Parathyroid adenoma (tissue), 2 donors: Measurements from ENCODE around the gene SLC16A11.

ENCODE experiments used
- H2AFZ ChIP-seq: fragments of 300-600 bp; sonication (generic); one replicate; pipeline ENCODE4 v1.7.0; 2017; ENCODE audit warnings: antibody characterized with exemption, mild to moderate bottlenecking
- H3K27ac ChIP-seq: fragments of 300-600 bp; sonication (generic); one replicate; pipeline ENCODE4 v1.7.0; 2017
- H3K27me3 ChIP-seq: fragments of 300-600 bp; sonication (generic); one replicate; pipeline ENCODE4 v1.7.0; 2017; ENCODE audit warnings: low read length; ENCODE audit not compliant: control insufficient read depth, insufficient read depth
- H3K36me3 ChIP-seq: fragments of 300-600 bp; sonication (generic); one replicate; pipeline ENCODE4 v1.7.0; 2017; ENCODE audit warnings: low read length; ENCODE audit not compliant: control insufficient read depth, insufficient read depth
- H3K4me1 ChIP-seq: fragments of 300-600 bp; sonication (generic); one replicate; pipeline ENCODE4 v1.7.0; 2017; ENCODE audit warnings: control low read depth
- H3K4me2 ChIP-seq: fragments of 300-600 bp; sonication (generic); one replicate; pipeline ENCODE4 v1.7.0; 2017; ENCODE audit warnings: low read length
- H3K4me3 ChIP-seq: fragments of 300-600 bp; sonication (generic); one replicate; pipeline ENCODE4 v1.7.0; 2017; ENCODE audit warnings: low read depth, low read length
- H3K79me2 ChIP-seq: fragments of 300-600 bp; sonication (generic); one replicate; pipeline ENCODE4 v1.7.0; 2017; ENCODE audit warnings: control low read depth
- H3K9ac ChIP-seq: fragments of 300-600 bp; sonication (generic); one replicate; pipeline ENCODE4 v1.7.0; 2017; ENCODE audit warnings: mild to moderate bottlenecking
- H3K9me3 ChIP-seq: fragments of 300-600 bp; sonication (generic); one replicate; pipeline ENCODE4 v1.7.0; 2017; ENCODE audit warnings: low read length; ENCODE audit not compliant: control insufficient read depth
- CTCF ChIP-seq: fragments of 300-600 bp; sonication (generic); IDR thresholded peaks from one replicate; pipeline ENCODE4 v1.7.0; 2017; ENCODE audit warnings: antibody characterized with exemption, mild to moderate bottlenecking
- donor health status: primary hyperparathyroidism.

SLC16A11 gene

GRCh38 chr17:7003745-7004144 lies 40.1 kb downstream of the SLC16A11 start:
- Histone ChIP-seq H3K4me2 (no peak overlapping the region), H3K79me2 (no peaks in the 10 kb centered on the region), H3K36me3 (no peaks in the 10 kb centered on the region), H3K4me3 (no peak overlapping the region), H3K4me1 (no peaks in the 10 kb centered on the region), H3K9ac (no peak overlapping the region), H3K27ac (no peak overlapping the region), H3K27me3 (no peaks in the 10 kb centered on the region), H2AFZ (no peak overlapping the region), H3K9me3 (no peaks in the 10 kb centered on the region)
- no peak for TF ChIP-seq CTCF

GRCh38 chr17:7002288-7003047 lies 41.4 kb downstream of the SLC16A11 start:
- Histone ChIP-seq H3K4me1 (no peaks in the 10 kb centered on the region), H3K4me3 (no peak overlapping the region), H3K4me2 (no peak overlapping the region), H3K27ac (no peak overlapping the region), H3K27me3 (no peaks in the 10 kb centered on the region), H3K9me3 (no peaks in the 10 kb centered on the region), H3K79me2 (no peaks in the 10 kb centered on the region), H3K9ac (no peak overlapping the region), H2AFZ (no peak overlapping the region), H3K36me3 (no peaks in the 10 kb centered on the region)
- TF ChIP-seq CTCF = no peak

GRCh38 chr17:7001318-7001961 lies 42.5 kb downstream of the SLC16A11 start:
- Histone ChIP-seq H2AFZ (no peak overlapping the region), H3K9me3 (no peaks in the 10 kb centered on the region), H3K27me3 (no peaks in the 10 kb centered on the region), H3K4me3 (no peak overlapping the region), H3K4me1 (no peaks in the 10 kb centered on the region), H3K27ac (no peak overlapping the region), H3K36me3 (no peaks in the 10 kb centered on the region), H3K4me2 (no peak overlapping the region), H3K9ac (no peak overlapping the region), H3K79me2 (no peaks in the 10 kb centered on the region)
- TF ChIP-seq CTCF = peak; percentile 41

GRCh38 chr17:6998855-6999508 lies 44.9 kb downstream of the SLC16A11 start:
- H3K27me3 ChIP-seq = no peaks in the 10 kb centered on the region
- no peak for TF ChIP-seq CTCF
- H3K9me3 ChIP-seq = no peaks in the 10 kb centered on the region
- H3K4me2 ChIP-seq = no peak overlapping the region
- no peaks in the 10 kb centered on the region for H3K79me2 ChIP-seq
- no peak overlapping the region for H2AFZ ChIP-seq
- no peaks in the 10 kb centered on the region for H3K36me3 ChIP-seq
- no peak overlapping the region for H3K4me3 ChIP-seq
- H3K9ac ChIP-seq = no peak overlapping the region
- H3K27ac ChIP-seq = no peak overlapping the region
- H3K4me1 ChIP-seq = no peaks in the 10 kb centered on the region
